ENCODE data around the gene PACS1.

- TF ChIP-seq CTCF (IDR thresholded peaks at IDR 0.05 in 2 of 3, conservative IDR thresholded peaks at IDR 0.05 in 1 of 3; ENCODE audit: borderline replicate concordance in 1 of 3, insufficient read depth in 1 of 3, low read depth in 2 of 3, low read length in 2 of 3) (no peak), EZH2 (IDR thresholded peaks at IDR 0.05) (no peak), ZNF274 (IDR thresholded peaks at IDR 0.05; ENCODE audit: low read depth, low read length) (no peak), JUND (IDR thresholded peaks at IDR 0.05) (no peak), ZFX (IDR thresholded peaks at IDR 0.05) (no peak), RAD21 (IDR thresholded peaks at IDR 0.05; ENCODE audit: low read depth) (no peak), POLR2A (IDR thresholded peaks at IDR 0.05; ENCODE audit: borderline replicate concordance, extremely low read depth, insufficient read depth, insufficient read length) (no peak), TCF7L2 (IDR thresholded peaks at IDR 0.05; ENCODE audit: borderline replicate concordance, extremely low read depth, insufficient read depth, insufficient read length) (no peak), POLR2AphosphoS5 (IDR thresholded peaks at IDR 0.05; ENCODE audit: low read depth, low read length) (no peak), ATF3 (IDR thresholded peaks at IDR 0.05) (no peak), SRF (IDR thresholded peaks at IDR 0.05; ENCODE audit: low read depth) (no peak), CEBPB (IDR thresholded peaks at IDR 0.05; ENCODE audit: low read depth) (no peak), SP1 (IDR thresholded peaks at IDR 0.05; ENCODE audit: low read depth) (no peak)
These were observed 73.1 kb downstream of the PACS1 start for GRCh38 chr11:66143264-66143566.

Measured in HCT116 (cell line).